GM18508 (cell line): Measurements from ENCODE around the gene ZNF423.

Experiments
- ATAC-seq: cut with Tn5 transposase; IDR thresholded peaks from one replicate; pipeline ENCODE4 v1.9.1; 2021; ENCODE audit warnings: moderate number of reproducible peaks; ENCODE audit not compliant: insufficient read depth, unreplicated experiment

The ZNF423 gene

DNA sequence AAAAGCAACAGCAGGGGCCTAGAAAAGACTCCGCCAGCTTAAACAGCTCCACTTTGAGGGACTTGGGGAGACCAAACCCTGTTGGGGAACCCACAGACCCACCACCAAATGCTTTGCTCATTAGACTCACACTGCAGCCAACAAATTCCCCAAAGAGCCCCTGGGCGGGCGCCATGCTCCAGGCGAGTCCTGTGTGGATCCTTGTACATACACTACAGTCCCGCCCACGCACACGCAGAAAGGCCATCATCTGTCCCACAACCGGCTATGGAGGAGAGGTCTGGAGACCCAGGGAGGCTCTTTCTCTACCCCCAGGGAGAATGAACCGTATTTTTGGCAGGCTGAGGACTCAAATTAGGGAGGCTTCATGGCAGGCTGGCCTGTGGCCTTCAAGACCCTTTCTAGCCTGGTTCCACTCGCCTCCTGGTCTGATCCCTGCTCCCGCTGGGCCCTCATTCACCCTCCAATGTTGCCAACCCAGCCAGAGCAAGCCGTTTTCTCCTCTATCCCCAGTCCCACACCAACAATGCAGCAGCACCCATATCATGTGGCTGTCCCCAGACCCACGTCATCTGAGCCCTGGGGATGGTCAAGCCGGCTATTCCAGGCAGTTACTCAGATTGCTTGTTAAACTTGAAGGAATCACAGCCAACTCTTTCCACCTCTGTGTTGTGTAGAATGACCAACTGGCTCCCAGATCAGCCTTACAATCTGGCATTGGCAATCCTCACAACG, 27.2 kb downstream of the ZNF423 start:
- ATAC-seq, result no peak

DNA sequence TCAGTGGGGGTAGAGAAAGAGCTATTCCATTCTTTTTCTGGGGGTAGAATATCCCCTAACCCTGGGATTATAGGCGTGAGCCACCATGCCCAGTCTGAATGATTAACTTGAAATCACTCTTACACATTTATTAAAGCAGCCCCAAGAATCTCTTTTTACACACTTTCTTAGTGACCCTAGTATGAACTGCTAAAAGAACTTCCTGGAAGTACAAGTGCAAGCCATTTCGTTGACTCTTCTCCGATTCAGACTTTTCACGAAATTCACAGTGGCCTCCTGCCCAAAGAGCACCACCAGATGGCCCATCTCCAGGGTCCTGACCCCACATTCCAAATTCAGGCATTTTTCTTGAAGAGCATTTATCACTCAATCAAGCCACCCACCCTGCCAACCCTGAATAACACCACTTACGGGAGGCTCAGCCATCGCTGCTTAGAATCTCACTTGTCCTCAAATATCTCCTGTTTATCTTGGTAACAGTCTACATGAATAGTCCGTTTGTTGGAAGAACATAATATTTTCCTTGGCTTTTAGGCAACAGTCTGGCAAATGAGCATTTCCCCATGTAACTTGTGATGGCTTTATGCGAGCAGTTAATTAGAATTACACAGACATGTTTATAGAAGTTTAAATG, 28.0 kb downstream of the ZNF423 start:
- ATAC-seq, result no peak

DNA sequence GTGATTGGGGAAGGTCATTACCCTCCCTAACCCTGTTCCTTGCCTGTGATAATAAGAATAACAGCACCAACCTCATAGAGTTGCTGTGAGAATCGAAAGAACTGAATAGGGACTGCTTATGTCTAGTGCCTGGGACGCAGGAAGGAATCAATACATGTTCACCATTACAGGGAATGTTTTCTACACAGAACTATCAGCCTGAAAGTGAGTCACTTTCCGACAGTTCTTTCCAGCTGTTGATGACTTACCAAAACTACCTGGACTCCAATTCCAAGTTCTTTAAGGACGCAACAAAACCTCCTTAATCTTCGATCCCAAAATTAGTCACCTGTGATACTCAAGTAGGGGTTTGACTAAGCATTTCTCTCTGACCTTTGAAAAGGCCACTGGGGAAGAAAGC, 29.4 kb downstream of the ZNF423 start:
- no peak for ATAC-seq

DNA sequence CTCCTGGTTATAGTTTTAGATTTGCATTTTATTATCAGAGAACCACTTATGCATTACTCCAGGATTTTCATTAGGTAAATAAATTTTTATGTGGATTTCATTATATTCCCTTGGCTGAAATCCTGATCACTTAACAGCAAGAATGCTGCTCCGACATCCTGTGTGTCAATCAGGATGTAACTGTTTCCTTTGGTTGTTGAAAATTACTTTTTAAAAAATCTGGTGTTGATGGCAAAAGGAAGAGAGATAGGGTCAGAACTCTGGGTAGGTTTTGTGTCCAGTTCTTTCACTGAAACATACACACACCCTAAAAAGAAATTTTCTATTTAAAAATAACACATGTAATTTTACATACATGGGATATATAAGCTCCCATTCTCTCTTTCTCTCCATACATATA, 30.9 kb downstream of the ZNF423 start:
- ATAC-seq, result no peak

DNA sequence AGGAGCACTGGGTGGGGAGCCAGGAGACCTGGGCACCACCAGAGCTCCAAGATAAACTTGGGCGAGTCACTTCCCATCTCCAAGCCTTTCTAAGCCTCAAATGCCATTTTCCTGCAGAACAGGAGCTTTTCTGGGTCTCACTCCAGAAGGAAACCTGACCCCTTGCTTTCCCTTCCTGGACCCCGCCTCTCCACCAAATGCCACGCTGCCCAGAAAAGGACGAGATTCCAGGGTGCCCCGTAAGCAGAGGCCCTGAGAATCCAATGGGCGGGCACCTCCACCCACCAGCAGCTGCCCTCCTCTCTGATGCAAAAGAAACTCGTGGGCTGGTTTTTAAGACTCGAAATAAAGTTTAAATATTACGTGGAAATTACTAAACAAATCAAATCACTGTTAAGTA, 31.3 kb downstream of the ZNF423 start:
- ATAC-seq, result no peak

DNA sequence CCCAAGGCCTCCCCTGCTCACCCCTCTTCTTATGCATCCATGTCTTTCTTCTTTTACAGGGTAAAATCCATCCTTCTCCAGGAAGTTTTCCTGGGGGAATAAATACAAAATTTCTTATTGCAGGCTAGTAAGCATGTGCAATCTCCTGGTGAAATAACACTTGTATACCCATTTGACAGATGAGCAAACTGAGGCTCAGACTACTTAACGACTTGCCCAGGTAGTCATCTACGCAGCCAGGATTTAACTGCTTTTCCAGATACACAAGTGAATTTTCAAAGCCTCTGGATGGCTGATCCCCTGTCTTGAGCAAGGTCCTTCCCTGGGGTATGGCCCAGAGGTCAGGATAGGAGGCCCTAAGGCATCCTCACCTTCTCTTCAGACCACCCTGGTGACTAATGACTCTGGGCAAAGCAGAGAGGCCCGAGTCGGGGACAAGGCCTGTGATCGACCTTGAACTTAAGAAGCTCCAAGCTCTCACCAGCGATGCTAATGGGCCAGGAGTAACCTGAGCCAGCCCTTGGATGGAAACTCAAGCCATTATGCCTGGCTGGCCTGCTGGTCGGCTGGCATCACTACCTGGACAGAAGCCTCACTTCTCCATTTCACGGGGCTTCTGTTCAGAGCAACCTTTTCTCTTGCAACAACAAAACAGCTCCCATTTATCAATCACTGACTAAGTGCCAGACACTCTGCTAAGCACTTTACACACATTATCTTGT, 33.1 kb downstream of the ZNF423 start:
- no peak for ATAC-seq

DNA sequence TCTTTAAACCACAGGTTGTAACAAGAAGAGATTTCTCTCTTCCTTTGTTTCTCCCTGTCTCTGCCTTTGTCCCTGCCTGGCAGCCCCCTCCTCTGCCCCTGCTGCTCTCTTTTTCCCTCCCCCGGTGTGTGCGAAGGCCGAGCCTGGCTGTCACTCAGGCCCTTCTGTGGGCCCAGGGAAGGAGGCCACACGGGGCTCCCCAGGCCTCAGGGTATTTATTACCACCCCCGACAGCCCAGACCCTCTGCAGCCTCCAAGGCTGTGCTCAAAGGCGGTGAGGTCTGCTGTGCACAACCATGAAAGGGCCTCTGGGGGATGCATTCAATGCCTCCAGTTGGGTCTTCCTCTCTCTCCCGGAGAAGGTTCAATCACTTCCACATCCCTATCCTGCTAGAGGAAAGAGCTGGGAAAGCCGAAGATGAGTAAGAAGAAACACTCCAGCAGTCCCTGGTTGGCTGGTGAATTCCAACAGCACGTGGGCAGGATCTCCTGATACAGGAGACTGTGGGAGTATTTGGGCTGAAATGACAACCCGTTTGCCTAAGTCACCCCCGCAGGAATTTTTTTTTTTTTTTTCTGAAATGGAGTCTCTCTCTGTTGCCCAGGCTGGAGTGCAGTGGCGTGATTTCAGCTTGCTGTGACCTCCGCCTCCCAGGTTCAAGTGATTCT, 34.2 kb downstream of the ZNF423 start:
- ATAC-seq, result no peak

DNA sequence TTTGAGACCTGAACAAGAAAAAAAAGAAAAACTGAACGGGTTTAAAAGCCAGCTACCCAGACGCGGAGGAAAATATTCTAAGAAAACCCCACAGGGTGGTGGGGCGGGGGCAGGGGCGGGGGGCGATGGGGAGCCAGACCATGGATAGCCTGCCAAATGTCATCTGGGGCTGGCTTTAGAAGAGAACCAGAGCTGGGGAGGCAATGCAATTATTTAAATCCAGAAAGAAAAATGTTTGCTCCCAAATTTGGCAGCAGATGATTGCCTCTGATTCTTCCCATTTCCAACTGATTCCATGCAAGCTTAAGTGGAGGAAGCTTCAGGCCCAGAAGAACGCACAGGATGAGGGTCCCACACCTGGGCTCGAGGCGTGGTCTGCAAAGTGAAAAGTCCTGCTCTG, 34.8 kb downstream of the ZNF423 start:
- no peak for ATAC-seq

DNA sequence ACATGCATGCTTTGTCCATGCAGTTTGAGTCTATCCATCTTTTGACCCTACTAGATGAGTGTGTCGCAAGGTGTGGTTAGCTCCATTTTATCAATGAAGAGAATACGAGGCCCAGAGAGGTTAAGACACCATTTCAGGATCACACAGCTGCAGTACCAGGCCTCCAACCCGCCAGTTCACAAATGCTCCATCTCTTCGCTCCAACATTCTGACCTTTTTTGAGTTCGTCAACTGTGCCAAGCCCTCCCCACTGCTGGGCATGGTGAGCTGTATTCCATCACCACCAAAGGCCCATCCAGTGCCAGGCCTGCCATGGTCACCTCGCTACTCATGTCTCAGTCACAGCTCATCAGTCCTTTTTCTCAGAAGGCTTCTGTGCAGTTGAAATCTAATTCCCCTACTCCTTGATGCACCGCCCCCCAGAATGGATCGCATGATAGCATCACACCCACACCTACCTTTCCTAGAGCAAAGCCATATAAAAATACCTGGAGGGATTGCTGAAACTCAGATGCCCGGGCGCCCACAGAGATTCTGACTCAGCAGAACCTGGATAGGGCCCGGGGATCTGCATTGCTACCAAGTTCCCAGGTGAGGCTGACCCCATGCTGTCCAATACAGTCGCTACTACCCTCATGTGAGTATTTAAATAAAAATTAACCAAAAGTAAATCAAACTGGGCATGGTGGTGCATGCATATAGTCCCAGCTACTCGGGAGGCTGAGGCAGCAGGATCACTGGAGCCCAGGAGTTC, 38.0 kb downstream of the ZNF423 start:
- no peak for ATAC-seq

DNA sequence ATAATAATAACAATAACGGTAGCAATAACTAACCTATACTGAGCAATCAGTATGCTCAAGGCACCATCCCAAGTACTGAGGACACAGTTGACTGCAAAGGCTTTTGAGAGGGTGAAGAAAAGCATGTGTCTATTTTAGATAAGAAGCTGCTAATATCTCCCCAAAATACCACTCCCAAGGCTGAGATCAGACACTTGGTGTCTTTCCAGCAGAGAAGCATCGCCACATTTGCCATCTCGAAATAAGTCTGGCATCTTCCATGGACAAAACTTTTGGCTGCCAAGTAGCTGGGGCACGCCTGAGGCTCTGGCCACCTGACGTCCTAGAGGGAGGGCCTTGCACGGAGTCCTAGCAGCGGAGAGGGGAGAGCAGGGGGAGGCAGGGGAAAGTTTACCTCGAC, 39.0 kb downstream of the ZNF423 start:
- no peak for ATAC-seq

DNA sequence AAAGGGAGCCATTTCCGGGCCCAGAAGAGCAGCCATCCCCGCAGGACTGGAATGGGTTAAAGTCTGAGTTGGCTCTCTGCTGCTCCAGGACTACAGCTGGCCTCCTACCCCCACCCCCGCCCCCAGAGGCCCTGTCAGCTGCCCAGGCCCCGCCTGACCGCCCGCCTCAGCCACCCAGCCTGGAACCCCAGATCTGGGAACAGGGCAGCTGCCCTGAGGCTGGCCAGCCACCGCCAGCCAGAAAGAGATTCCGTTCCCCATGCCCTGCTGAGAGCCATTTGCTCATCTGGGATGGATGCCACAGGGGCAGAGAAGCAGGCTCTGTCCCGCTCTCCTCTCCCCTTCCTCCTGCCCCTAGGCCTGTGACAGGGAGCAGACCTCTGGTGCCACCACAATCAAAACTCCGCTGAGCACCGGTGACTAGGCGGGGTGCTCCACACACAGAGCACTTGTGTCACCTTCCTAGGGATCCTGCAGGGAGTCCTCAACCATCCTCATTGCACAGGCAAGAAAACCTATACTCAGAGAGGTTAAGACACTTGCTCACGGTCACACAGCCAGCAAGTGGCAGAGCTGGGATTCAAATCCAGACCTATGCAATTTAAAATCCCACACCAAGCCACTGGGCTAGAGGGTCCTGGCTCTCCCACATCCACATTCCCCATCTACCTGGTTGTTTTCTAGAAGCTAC, 44.1 kb downstream of the ZNF423 start:
- no peak for ATAC-seq

DNA sequence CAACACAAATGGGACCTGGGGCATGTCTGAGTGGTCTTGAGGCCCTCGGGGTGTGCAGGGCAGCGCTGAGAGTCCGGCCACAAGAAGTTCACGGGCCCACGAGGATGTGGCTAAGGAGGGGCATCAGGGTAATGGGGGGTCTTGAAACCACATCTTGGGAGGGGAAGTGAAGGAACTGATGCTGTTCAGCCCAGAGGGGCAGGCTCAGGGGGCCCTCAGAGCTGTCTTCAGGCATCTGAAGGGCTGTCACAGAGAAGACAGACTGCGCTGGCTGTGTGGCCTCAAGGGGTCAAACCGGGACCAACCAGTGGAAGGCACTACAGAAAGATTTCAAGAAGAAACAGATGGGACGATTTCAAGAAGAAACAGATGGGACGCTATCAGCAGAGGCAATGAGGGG, 45.1 kb downstream of the ZNF423 start:
- no peak for ATAC-seq

DNA sequence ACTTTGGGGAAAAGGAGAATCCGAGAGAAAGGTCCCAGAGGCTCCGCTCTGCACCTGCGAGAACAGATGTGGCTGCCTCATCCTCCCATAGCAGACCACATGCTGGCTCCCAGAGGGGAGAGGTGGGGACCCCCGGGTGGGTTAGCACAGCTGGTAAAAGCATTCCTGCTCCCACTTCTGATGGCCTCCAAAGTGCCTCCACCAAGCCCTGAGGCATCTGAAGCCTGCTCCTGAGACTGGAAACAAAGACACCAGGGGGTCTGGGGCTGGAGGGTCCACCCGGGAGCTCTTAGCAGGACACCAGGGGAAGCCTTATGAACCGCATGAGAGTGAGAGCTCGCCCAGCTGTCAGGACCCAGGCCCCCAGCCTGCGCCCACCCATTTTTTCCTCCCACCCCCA, 46.4 kb downstream of the ZNF423 start:
- ATAC-seq, result no peak

DNA sequence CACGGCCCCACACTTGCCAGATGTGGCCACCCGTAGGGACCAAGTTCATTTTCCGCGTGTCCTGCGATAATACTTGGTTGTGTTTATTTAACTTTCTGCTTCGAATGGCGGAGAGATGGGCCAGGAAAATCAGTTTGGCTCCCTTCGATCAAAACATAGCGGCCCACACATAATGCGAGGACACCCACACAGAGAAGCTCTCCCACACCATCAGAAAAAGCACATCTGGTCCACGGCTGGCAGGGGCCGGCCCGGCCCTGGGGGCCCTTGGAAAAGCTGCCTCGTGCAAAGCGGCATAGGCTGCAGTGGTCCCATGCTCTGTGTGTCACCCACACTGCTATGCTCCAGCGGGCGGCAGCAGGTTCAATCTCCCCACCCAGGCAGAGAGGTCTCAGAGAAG, 46.9 kb downstream of the ZNF423 start:
- no peak for ATAC-seq

DNA sequence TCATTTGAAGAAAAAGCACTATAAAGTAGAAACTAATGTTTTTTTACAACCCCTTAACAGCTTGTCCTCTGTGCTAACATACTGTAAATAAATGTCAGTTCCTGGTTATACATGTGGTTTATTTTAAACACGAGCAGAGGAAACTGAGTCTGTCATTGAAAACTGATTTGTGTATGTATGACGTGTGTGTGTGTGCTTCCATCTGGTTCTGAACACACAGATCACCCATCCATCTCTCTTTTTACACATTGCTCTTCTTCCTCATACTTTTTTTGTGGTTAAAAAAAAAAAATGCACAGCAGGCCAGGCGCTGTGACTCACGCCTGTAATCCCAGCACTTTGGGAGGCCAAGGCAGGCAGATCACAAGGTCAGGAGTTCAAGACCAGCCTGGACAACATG, 49.5 kb downstream of the ZNF423 start:
- no peak for ATAC-seq

DNA sequence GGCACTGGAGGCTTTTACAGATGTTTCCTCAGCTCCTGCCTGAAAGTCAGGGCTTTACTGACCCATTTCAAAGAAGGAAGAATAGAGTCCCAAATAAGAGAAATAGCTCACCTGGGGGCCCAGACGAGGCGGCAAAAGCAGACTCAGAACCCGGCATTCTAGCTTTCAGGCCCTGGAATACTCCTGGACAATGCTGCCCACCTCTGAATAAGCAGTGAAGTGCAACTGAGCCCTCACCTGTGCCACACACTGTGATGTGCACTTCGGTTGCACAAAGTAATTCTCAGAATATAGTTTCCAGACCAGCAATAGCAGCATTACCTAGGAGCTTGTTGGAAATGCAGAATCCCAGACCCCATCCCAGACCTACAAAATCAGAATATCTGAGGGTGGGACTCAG, 54.6 kb downstream of the ZNF423 start:
- ATAC-seq, result no peak

DNA sequence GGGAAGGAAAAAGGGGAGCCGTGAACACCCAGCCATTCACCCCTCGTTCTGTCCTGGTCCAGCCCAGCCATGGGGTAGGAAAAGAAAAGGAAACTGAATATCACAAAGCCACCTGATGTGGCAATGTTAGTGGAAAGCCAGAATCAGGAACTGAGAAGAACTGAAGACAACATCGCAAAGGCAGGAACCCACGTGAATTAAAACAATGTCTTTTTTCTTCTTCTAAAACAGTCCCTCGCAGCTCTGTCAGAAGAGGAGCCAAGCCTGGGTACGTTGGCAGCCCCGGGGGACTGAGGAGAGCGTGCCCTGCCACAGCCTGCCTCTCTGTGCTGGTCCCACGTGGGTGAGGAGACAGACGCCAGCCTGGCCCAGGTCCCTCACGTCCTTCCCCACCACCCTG, 55.0 kb downstream of the ZNF423 start:
- ATAC-seq, result no peak

DNA sequence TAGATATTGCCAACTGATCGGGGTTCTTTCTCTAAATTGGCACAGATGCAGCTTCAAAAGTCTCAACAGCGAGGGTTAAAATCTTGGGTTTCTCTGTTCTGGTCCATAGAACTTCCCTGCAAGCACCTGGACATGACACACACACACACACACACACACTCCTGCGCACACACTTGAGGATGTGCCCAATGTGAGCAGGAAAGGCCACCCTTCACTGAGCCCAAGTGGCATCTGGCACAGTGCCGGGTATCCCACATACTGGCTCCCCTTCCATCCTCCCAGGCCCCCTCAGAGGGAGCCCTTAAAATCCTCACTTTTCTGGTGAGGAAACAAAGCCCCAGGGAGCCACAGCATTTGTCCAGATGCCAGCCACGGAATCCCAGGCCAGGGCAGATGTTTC, 55.5 kb downstream of the ZNF423 start:
- no peak for ATAC-seq

DNA sequence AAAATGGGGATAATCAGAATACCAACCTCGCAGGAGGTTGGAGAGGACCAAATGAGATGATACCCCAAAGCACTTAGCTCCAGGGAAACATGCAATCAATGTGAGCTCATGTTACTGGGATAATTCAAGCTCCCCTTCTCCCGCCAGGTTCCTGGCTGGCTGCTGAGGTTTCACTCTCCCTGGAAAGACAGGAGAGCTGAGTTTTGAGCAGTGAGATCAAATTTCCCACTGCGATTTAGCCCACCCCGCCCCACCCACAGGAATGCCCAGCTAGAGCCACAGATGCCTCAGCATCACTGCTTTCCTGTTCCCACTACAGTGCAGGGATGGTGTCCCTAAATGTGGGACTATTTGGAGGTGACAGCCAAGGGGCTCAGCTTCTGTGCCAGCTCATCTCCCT, 56.7 kb downstream of the ZNF423 start:
- ATAC-seq, result no peak

DNA sequence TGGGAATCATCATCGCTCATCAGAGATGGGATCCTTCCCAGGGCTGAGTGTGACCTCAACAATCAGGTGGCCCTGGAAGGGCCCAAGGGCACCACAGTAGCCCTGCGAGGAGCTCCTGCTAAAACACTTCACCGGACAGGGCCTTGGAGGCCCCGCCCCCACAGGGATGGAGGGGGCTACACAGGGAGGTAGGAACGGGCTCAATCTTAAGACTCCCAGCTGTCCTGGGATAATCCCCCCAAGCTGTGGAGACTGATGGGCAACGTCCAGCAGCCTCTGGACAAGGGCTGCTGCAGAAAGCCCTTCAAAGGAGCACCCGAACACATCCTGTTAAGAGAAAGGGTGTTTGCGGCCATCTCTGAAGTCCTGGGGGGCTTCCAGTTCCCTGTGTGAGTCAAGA, 60.4 kb downstream of the ZNF423 start:
- ATAC-seq, result no peak
